Measurements from ENCODE around the gene NFIA. TPM values are rescaled to one million over a fixed set of nuclear protein-coding genes. Genes with fewer than 3 reads are reported as not detected.

Gene NFIA
- total RNA-seq, 1 experiment from 2014 or later, result 65.4 TPM

DNA sequence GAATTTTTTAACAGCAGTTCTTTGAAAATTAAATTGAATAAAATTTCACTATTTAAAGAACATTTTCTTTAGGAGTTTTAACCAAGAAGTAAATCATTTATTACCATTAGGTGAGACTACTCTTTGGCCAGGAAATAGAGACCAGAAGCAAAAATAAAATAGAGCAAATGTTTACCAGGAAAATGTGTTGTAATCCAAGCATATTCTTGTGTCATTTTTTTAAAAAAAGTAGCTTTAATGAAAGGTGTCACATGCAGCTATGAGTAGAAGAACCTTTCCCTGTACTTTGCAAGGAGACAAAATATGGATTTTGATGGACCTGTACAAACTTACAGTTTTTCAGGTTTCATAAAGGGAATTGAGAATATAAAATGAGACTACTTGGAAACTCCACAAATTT lies 140.8 kb downstream of the NFIA start:
- BruUV-seq (replicated peaks), result no TSS peak
- H3K27me3 ChIP-seq (replicated peaks; ENCODE audit: insufficient read depth, low read depth, low read length, poor library complexity), result no peaks in the 10 kb centered on the region
- H3K4me1 ChIP-seq (ENCODE audit: insufficient read depth, low read length, poor library complexity, severe bottlenecking), result peaks cover 53% of the 10 kb centered on the region
- TF ChIP-seq, protein P1, sequence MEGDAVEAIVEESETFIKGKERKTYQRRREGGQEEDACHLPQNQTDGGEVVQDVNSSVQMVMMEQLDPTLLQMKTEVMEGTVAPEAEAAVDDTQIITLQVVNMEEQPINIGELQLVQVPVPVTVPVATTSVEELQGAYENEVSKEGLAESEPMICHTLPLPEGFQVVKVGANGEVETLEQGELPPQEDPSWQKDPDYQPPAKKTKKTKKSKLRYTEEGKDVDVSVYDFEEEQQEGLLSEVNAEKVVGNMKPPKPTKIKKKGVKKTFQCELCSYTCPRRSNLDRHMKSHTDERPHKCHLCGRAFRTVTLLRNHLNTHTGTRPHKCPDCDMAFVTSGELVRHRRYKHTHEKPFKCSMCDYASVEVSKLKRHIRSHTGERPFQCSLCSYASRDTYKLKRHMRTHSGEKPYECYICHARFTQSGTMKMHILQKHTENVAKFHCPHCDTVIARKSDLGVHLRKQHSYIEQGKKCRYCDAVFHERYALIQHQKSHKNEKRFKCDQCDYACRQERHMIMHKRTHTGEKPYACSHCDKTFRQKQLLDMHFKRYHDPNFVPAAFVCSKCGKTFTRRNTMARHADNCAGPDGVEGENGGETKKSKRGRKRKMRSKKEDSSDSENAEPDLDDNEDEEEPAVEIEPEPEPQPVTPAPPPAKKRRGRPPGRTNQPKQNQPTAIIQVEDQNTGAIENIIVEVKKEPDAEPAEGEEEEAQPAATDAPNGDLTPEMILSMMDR (conservative IDR thresholded peaks at IDR 0.05; ENCODE audit: low read depth, low read length), result no peak
- no peak for TF ChIP-seq EZH2 (IDR thresholded peaks at IDR 0.05; ENCODE audit: borderline replicate concordance, low read depth, low read length, poor library complexity, severe bottlenecking)
- no peaks in the 10 kb centered on the region for H3K36me3 ChIP-seq (ENCODE audit: insufficient read depth, low read length, poor library complexity, severe bottlenecking)
- no peak overlapping the region for H3K4me3 ChIP-seq (ENCODE audit: low read depth, low read length, poor library complexity, severe bottlenecking)
- ChIA-PET CTCF (no interaction called here), POLR2A (ENCODE audit: low non-redundant PET) (no interaction called here)
- H3K27ac ChIP-seq (ENCODE audit: low read depth, low read length, poor library complexity, severe bottlenecking), result no peak overlapping the region
- intact Hi-C loops (cut with micrococcal nuclease; ENCODE audit: unreplicated experiment), result no loop called here
- H3K9me3 ChIP-seq (ENCODE audit: low read depth, low read length, poor library complexity, severe bottlenecking), result no peaks in the 10 kb centered on the region
- no peak for DNase-seq (ENCODE audit: low spot score)

DNA sequence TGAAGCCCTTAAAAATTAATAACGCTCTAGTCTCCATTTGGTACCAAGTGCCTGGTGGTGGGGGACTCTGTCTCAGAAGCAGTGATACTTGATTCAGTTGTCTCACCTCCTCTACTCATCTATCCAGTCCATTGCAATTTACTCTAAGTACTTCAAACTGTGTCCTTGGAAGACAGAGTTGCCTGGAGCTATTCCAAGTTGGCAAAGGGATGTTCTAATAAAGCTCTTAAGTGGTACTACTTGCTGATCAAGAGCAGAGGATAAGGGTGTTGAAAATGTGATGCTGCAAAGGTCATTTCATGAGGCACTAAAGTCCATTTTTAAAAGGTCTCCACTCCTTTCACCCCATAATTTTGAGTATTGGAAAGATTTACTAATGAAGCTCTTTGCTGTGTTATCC lies 142.2 kb downstream of the NFIA start:
- intact Hi-C loops (cut with micrococcal nuclease; ENCODE audit: unreplicated experiment), result no loop called here
- H3K27me3 ChIP-seq (replicated peaks; ENCODE audit: insufficient read depth, low read depth, low read length, poor library complexity), result no peaks in the 10 kb centered on the region
- DNase-seq (ENCODE audit: low spot score), result peak; percentile 74
- BruUV-seq (replicated peaks), result no TSS peak
- CTCF ChIA-PET, result no interaction called here
- H3K4me1 ChIP-seq (ENCODE audit: insufficient read depth, low read length, poor library complexity, severe bottlenecking), result peaks cover 53% of the 10 kb centered on the region
- H3K4me3 ChIP-seq (ENCODE audit: low read depth, low read length, poor library complexity, severe bottlenecking), result no peak overlapping the region
- POLR2A ChIA-PET (ENCODE audit: low non-redundant PET), result no interaction called here
- TF ChIP-seq EZH2 (IDR thresholded peaks at IDR 0.05; ENCODE audit: borderline replicate concordance, low read depth, low read length, poor library complexity, severe bottlenecking), result no peak
- TF ChIP-seq, protein P1 (conservative IDR thresholded peaks at IDR 0.05; ENCODE audit: low read depth, low read length), result no peak
- H3K9me3 ChIP-seq (ENCODE audit: low read depth, low read length, poor library complexity, severe bottlenecking), result no peaks in the 10 kb centered on the region
- no peaks in the 10 kb centered on the region for H3K36me3 ChIP-seq (ENCODE audit: insufficient read depth, low read length, poor library complexity, severe bottlenecking)
- no peak overlapping the region for H3K27ac ChIP-seq (ENCODE audit: low read depth, low read length, poor library complexity, severe bottlenecking)

DNA sequence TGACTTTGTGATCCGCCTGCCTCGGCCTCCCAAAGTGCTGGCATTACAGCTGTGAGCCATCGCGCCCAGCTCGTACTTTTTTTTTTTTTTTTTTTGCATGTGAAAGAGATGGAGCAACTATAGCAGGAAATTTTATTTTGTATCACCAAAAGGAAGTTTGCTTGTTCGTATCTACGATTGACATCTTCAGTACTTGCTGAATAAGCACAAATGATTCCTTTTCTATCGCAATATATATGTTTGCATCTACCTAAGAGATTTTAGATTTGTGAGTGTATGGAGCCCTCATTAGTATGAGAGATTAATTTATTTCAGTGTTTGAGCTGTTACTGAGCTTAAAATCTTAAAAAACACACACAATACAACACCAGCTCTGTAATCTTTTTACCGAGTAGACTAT lies 143.1 kb downstream of the NFIA start:
- Histone ChIP-seq H3K4me3 (ENCODE audit: low read depth, low read length, poor library complexity, severe bottlenecking) (no peak overlapping the region), H3K9me3 (ENCODE audit: low read depth, low read length, poor library complexity, severe bottlenecking) (no peaks in the 10 kb centered on the region), H3K4me1 (ENCODE audit: insufficient read depth, low read length, poor library complexity, severe bottlenecking) (peaks cover 51% of the 10 kb centered on the region), H3K27ac (ENCODE audit: low read depth, low read length, poor library complexity, severe bottlenecking) (no peak overlapping the region), H3K27me3 (replicated peaks; ENCODE audit: insufficient read depth, low read depth, low read length, poor library complexity) (no peaks in the 10 kb centered on the region), H3K36me3 (ENCODE audit: insufficient read depth, low read length, poor library complexity, severe bottlenecking) (no peaks in the 10 kb centered on the region)
- ChIA-PET CTCF (no interaction called here), POLR2A (ENCODE audit: low non-redundant PET) (no interaction called here)
- no TSS peak for BruUV-seq (replicated peaks)
- intact Hi-C loops (cut with micrococcal nuclease; ENCODE audit: unreplicated experiment), result no loop called here
- DNase-seq (ENCODE audit: low spot score), result no peak
- TF ChIP-seq EZH2 (IDR thresholded peaks at IDR 0.05; ENCODE audit: borderline replicate concordance, low read depth, low read length, poor library complexity, severe bottlenecking), result no peak
- TF ChIP-seq, protein P1 (conservative IDR thresholded peaks at IDR 0.05; ENCODE audit: low read depth, low read length), result no peak
